GM19463 (cell line): ENCODE data around the gene TM9SF4.
"Not testable (repeated sequence)": the region's sequence is repeated elsewhere in the genome, so short reads cannot be mapped to it uniquely, and the experiment has no call there.

ENCODE experiments used
- ATAC-seq: cut with Tn5 transposase; IDR thresholded peaks from one replicate; pipeline ENCODE4 v1.9.1; 2021; ENCODE audit warnings: mild to moderate bottlenecking, moderate library complexity; ENCODE audit not compliant: unreplicated experiment

The TM9SF4 gene

DNA sequence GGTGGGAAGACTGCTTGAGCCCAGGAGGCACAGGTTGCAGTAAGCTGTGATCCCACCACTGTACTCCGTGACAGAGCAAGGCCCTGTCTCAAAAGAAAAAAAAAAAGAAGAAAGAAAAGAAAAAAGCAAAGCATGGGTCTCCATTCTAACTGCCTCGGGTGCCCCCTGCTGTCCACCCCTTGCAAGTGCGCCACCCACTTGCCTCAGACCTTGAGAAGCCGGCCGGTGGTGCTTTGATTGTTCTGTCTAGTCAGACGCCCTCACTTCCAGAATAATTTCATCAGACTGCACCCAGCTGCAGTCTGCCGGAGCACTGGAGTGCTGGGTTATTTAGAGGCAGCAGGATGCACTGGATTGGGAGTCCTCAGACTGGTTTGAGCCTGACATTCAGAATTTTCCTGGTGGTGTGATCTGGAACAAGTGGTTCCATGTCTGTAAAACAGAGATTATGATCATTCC is 17.6 kb upstream of the TM9SF4 start:
- ATAC-seq: no peak

DNA sequence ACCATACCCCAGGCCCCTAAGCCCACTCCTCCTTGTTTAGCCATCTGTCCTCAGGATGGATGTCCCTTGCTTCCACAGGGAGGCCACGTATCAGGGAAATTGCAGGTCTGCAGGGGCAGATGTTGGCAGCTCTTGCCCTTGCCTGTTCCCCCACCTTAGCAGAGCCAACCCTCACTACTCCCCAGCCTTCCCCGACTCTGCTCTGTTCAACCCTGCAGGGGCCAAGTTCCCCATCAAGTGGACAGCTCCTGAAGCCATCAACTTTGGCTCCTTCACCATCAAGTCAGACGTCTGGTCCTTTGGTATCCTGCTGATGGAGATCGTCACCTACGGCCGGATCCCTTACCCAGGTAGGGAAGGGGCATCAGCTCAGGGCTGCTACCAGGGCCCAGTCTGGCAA is 10.7 kb upstream of the TM9SF4 start:
- no peak for ATAC-seq

- no peak for ATAC-seq
Observed at GRCh38 chr20:32108814-32109391, 611 bp upstream of the TM9SF4 start.

DNA sequence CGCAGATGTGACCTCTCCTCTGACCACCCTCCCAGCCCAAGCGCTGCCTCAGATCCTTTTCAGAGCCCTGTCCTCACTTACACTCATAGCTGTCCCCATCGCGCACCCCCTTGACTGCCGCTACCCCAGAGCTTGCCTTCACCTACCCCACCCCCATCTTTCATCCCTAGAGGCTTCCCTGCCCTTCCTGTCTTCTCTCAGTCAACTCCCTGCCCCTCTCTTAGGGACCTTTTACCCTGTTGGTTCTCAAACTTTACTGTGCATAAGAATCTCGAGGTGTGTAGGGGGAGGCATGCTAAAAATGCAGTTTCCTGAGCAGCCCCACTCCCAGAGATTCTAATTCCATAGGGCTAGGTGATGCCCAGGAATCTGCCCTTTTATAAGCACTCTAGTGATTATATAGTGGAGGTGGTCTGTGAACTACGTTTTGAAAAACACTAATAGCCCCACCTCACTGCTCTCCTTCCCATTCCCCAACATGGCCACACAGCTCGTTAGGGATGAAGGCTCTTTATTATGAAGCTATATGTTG is 725 bp downstream of the TM9SF4 start:
- ATAC-seq: no peak

DNA sequence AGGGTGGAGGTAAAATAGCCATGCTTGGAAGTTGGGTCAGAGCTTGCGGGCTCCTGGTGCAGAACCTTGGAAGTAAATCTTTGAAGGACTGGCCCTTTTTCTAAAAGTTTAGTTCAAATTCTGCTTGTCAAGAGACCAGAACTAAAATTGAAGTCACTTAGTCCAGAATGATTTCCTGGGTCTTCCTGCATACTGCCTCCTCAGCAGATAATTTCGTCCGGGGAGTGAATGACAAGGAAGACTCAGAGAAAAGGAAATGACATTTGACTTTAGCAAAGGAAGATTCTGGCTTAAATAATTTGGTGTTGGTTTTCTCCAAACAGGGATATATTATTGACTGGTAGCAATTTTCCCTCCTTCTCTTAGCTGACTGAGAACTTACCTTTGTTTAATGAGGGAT is 1.2 kb downstream of the TM9SF4 start:
- no peak for ATAC-seq

GRCh38 chr20:32111156-32111686 is 1.7 kb downstream of the TM9SF4 start:
- ATAC-seq: no peak

DNA sequence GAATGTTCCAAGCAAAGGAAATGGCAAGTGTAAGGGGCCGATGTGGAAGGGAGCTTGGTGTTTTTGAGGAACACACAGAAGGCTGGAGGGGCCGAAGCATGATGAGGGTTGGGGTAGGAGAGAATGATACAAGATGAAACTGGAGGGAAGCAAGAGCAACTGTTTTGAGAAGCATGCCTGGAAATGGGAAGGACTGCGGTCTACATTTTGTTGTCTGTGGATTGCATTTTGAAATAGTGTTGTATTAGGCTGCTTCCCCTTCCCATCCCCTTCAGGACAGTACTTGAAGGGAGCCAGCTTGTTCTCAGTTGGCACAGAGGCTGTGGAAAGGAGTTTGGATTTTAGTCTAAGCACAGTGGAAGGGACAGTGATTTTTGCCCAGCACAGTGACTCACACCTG is 2.2 kb downstream of the TM9SF4 start:
- ATAC-seq: no peak

- no peak for ATAC-seq
Observed at GRCh38 chr20:32112841-32113240, 3.3 kb downstream of the TM9SF4 start.

DNA sequence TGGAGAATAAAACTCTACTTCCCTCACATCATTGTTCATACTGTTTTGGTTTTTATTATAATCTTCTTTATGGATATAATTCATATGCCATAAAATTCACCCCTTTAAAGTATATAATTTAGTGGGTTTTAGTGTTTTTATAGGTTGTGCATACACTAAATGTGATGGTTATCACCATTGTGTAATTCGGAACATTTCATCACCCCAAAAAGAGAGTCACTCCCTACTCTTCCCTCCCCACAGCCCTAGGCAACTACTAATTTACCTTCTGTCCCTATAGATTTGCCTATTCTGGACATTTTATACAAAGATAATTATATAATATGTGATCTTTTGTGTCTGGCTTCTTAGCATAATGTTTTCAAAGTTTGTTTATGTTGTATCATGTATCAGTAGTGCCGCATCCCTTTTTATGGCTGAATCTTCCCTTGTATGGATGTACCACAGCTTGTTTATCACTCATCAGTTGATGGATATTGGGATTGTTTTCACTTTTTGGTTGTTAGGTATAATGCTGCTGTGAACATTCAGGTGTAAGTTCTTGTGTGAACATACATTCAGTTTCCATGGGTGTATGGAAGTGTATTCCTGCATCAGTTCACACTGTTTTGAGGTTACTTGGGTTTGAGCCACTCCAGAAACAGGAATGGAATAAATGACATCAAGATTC is 4.2 kb downstream of the TM9SF4 start:
- no peak for ATAC-seq

- ATAC-seq: no peak
Observed at GRCh38 chr20:32114305-32114960, 4.9 kb downstream of the TM9SF4 start.

DNA sequence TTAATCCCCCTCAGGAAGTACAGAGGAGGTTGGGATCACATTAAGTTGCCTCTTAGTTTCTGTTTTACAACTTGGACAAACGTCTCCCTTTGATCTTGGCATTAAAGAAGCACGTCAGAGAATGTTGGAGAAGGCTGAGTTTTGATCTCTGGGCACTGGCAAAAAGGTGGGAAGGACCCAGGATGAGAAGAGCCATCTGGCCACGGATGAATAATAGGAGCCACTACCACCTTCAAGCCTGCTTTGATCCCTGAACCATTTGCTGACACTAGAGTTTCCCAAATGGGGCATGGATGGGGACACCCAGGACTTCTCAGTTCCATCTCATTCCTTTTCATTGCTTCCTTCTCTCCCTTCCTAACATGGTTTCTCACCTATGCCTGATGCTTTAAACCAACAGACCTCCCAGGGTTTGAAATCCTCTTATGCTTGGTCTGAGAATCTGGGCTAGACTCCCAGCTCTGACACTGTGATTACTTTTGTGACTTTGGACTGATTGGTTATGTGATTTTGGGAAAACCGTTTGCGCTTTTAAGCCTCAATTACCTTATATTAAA is 5.8 kb downstream of the TM9SF4 start:
- ATAC-seq: no peak

GRCh38 chr20:32116079-32116521 is 6.6 kb downstream of the TM9SF4 start:
- ATAC-seq: no peak

- ATAC-seq: not testable (repeated sequence)
Observed at GRCh38 chr20:32116796-32117195, 7.3 kb downstream of the TM9SF4 start.

DNA sequence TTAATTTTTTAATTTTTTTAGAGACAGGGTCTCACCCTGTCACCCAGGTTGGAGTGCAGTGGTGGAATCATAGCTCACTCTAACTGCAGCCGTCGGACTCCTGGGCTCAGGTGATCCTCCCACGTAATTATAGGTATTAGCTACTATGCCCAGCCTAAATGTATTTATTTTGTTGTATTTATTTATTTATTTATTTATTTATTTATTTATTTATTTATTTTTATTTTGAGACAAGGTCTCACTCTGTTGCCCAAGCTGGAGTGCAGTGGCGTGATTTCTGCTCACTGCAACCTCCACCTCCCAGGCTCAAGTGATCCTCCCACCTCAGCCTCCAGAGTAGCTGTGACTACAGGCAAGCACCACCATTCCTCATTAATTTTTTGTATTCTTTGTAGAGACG is 8.9 kb downstream of the TM9SF4 start:
- not testable (repeated sequence) for ATAC-seq

GRCh38 chr20:32119734-32120133 is 10.2 kb downstream of the TM9SF4 start:
- ATAC-seq: no peak

DNA sequence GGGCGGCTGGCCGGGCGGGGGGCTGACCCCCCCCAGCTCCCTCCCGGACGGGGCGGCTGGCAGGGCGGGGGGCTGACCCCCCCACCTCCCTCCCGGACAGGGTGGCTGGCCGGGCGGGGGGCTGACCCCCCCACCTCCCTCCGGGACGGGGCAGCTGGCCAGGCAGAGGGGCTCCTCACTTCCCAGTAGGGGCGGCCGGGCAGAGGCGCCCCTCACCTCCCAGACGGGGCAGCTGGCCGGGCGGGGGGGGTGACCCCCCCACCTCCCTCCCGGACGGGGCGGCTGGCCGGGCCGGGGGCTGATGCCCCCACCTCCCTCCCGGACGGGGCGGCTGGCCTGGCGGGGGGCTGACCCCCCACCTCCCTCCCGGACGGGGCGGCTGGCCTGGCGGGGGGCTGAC is 12.4 kb downstream of the TM9SF4 start:
- not testable (repeated sequence) for ATAC-seq

DNA sequence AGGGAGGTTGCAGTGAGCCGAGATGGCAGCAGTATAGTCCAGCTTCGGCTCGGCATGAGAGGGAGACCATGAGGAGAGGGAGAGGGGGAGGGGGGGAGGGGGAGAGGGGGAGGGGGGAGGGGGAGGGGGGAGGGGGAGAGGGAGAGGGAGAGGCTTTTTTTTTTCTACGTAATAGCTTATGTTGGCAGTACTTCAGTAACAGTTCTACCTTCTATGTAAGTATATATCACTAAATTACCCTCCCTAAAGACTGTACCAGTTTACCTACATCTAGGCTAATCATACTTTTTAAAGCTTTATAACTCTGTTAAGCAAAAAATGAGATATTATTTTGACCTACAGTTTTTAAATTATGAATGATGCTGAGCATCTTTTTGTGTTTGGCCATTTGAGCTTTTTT is 13.6 kb downstream of the TM9SF4 start:
- no peak for ATAC-seq

DNA sequence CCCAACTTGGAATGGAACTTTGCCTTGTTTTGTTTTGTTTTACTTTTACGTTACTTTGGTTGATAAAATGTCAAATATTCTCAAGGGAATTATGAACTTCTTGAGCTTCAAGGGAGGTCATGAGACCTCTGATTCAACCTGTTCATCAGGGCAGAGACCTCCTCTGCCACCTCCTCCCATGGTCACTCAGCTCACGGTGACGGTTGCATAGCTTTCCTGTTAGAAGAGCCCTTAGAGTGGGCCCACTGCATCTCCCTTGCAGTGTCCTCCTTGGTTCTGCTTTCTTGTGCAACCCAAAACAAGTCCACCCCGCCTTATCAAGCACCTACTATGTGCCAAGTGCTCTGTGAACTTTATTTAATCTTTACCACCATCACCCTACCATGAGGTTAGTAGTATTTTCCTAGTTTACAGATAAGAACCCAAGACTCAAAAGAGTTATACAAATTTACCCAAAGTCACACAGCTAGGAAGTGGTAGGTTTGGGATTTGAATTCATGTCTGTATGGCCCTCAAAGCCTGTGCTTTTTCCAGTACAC is 15.5 kb downstream of the TM9SF4 start:
- ATAC-seq: no peak

- ATAC-seq: no peak
Observed at GRCh38 chr20:32125506-32125905, 16.0 kb downstream of the TM9SF4 start.

DNA sequence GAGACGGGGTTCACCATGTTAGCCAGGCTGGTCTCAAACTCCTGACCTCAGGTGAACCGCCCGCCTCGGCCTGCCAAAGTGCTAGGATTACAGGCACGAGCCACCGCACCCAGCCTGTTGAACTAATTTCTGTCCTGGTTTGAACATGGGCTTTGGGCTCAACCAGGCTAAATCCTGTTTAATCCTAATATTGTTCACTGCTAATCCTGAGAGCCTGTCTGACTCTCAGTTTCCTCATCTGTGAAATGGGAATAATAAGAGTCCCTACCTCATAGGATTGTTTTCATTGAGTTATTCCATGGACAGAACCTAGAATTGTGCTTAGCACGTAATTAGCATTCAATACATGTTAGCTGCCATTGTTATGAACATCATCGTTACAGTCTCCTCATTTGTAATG is 17.4 kb downstream of the TM9SF4 start:
- no peak for ATAC-seq

DNA sequence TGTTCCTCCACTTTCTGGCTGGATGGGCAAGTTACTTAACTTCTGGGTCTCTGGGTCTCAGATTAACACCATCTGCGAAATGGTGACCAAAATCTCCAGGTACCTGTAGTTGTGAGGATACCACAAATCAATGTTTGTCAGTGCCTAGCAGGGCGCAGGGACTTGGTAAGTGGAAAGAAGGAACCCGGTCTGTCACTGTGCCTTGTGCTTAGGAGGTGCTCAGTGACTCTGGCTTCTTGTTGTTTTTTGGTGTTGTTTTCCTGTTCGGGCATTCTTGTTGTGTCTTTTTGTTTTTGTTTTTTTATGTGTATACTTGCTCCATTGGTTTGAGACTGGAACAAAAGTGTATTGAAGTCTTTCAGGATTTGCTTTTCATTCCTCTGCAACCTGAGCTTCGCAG is 17.8 kb downstream of the TM9SF4 start:
- no peak for ATAC-seq
